HPDE6-E6E7 (cell line): ENCODE measurements around the gene C16orf96.

Experiments used
- DNase-seq: peaks from one replicate; pipeline ENCODE4 v3.0.0; 2011; ENCODE audit warnings: missing footprints; ENCODE audit errors: extremely low spot score

The C16orf96 gene

DNA sequence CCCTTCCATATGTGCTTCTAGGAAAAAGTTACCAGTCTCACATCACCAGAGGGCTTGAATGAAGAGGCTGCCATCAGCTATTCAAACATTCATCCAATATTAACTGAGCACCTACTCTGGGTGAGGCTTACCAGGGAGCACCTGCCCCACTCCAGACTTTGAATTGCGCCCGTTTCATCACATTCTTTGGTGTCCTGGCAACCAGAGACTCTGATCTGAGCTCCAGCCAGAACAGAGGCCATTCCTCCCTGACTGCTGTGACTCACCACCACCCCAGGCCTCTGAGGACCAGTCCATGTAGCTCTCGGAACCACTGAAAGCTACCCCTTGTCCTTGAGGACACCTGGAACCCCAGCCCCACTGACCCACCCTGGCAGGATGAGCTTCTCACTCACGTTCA is at the start of gene C16orf96:
C16orf96 (plus strand) TSS at position 229 of the 400 bp plus-strand sequence; CDS start at position 379, 150 bp downstream.
- no peak for DNase-seq

DNA sequence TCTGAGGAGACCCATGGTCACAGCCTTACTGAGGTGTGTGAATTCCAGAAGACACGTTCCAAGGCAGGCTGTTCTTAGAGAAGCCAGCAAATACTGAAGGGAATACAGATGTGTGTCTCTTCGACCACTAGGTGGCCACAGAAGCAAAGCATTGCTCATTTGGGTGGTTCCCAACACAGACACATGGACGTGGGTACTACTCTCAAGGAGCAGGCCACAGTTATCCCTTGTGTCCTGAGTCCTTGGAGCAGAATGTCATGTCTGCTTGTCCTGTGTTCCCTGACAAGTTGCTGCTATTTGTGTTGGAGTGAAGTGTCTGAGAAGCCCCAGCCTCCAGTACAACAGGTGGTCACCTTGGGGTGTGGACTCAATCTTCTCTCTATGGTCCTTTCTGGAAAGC is 49.7 kb upstream of the C16orf96 start:
- no peak for DNase-seq

GRCh38 chr16:4507588-4508345 is 48.4 kb upstream of the C16orf96 start:
- DNase-seq = no peak

GRCh38 chr16:4508806-4509205 is 47.3 kb upstream of the C16orf96 start:
- DNase-seq = no peak

DNA sequence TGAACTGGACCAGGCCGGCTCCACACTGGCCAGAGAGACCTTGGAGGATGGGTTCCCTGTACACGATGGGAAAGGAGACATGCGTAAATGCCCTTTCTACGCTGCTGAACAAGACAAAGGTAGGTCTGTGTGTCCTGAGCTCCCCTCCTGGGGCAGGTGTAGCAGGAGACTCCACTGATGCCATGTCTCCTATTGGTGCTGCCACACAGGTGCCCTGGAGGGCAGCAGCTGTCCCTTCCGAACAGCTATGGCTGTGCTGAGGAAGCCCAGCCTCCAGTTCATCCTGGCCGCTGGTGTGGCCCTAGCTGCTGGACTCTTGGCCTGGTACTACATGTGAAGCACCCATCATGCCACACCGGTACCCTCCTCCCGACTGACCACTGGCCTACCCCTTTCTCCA is 46.7 kb upstream of the C16orf96 start:
- no peak for DNase-seq

GRCh38 chr16:4510131-4510530 is 46.0 kb upstream of the C16orf96 start:
- no peak for DNase-seq

- no peak for DNase-seq
Measured at GRCh38 chr16:4510747-4511426, 45.3 kb upstream of the C16orf96 start.

GRCh38 chr16:4511441-4512082 is 44.6 kb upstream of the C16orf96 start:
- DNase-seq = peak; percentile 72

DNA sequence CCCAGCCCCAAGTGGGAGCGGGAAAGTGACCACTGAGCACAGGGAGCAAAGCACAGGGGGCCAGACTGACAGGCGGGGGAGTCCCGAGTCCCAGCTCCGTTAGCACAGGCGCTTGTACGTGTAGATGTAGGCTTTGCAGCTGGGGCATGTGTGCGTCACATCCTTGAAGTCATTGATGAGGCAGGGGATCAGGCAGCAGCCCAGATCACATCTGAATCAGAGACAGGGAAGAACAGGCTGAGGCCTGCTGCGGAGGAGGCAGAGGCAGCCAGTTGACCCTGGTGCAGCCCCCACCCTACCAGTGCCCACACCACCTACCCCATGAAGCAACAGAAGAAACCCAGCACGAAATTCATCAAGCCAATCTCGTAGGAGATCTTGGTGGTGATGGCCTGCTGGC is 43.7 kb upstream of the C16orf96 start:
- DNase-seq = no peak

DNA sequence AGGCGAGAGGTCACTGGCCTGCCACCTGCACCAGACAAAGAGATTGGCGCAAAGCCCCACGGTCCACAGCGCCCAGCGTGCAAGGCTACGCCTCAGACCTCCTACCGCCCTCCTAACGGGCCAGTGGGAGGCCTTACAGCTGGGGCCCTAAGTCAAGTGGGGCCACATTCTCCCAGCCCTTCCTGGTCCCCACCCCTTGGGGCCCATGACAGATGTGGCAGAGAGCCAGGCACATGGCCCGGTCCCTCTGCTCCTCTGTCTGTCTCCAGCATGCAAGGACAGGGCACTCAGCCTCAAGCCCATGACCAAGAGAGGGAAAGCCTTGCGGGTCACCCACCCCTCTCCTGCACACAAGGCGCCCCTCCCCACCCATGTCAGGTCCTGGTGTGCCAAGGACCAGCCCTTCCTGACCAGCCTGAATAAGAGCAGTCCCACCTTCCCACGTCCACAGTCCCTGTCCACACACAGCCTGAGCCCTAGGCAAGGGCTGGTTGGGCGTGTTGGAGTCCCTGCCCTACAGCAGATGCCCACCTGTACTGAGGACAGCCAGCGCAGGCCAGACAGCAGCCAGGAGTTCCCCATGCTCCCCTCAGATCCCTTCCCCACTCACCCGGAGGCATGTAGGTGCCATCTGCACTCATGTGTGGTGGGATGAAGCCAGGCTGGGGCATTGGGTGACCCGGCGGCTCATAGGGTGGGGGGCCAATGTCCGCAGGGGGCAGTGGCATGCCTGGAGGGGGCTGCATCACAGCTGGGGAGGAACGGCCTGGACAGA is 42.9 kb upstream of the C16orf96 start:
- DNase-seq = no peak

DNA sequence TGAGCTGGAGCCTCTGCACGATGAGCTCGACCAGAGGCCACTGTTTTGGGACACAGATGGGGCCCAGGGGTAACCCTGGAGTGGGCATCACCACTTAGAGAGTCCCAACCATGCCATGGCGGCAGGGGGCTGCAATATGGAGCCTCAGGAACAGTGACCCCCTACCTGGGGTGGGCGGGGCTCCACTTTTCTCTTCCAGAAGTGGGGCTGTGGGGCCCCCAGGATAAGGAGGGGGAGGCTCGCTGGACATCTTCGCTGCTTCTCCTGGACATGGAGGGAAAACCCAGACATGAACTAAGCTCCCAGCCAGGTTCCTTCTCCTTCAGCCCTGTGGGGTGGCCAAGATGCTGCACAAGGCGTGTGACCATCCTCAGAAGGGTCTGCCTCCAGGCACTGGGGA is 42.3 kb upstream of the C16orf96 start:
- no peak for DNase-seq

GRCh38 chr16:4514606-4515005 is 41.5 kb upstream of the C16orf96 start:
- no peak for DNase-seq

DNA sequence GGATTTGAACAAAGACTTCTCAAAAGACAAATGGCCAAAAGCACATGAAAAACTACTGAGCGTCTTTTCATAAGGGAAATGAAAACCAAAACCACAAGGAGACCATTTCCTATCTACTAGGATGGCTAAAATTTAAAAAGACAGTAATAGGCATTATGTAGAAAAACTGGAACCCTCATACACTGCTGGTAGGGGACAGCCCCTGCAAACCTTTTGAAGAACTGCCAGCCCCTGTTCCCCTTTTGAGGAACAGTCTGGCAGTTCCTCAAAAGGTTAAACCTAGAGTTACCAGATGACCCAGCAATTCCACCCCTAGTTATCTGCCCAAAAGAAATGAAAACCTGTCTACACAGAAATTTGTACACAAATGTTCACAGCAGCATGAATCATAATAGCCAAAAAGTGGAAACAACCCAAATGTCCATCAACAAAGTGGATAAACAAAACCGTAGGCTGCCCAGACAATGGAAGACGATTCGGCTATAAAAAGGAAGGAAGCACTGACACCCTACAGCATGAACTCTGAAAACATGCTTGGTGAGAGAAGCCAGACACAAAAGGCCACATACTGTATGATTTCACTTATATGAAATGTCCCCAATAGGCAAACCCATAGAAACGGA is 40.4 kb upstream of the C16orf96 start:
- no peak for DNase-seq

DNA sequence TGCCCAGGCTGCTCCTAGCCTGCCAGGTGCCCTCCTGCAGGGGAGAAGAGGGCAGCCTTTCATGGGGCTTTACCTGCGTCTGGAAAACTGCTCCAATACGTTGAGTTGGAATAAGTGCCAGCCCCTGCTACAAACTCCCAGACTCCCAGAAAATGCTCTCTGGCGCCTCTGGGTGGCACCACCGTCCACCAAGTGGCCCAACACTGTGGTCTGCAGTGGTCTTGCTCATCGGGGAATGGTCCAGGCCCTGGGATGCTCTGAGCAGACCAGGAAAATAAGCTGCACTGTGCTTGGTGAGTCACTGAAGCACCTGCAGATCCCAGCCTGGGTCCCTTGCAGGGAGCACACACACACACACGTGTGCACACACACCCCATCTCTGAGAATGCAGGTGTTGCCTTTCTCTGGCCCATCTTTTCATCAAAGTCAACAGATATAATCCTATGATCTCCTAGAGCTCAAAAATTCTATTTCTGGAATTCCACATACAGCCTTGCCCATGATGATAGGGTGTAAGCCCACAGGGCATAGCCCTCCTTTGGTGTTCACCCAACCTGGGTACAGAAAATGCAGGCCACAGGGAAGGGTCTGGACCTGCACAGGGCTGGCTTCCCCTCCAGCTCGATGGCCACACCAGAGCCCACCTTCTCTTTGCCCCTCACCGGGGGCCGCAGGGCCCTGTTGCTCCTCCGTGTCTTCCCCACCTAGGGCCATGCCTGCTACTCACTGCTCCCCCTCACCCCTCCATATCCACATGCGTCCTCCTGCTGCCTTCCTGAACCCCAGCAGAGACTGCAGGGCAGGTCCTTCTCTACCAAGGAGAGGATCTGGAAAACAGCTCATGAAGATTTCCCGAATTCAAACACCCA is 38.1 kb upstream of the C16orf96 start:
- DNase-seq = no peak

- DNase-seq = no peak
Measured at GRCh38 chr16:4519274-4520058, 36.7 kb upstream of the C16orf96 start.

DNA sequence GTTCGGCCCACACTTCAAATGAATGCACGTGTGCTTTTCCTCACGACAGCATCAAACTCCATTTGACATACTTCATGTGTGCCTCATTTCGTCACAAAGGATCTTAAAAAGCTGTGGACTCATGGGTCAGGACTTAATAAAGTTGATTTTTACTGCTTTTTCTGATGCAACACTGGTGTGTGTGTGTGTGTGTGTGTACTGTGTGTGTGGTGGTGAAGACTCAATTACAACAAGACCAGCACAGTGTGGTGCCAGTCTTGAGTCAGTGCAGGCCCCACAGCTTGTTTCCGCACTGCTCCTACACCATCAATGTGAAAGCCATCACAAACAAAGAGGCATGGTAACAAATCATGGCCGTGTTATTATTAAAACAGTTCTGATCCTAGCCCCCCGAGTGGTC is 35.2 kb upstream of the C16orf96 start:
- no peak for DNase-seq

GRCh38 chr16:4522051-4522581 is 34.0 kb upstream of the C16orf96 start:
- no peak for DNase-seq

GRCh38 chr16:4523686-4524085 is 32.5 kb upstream of the C16orf96 start:
- DNase-seq = no peak

GRCh38 chr16:4524571-4524970 is 31.6 kb upstream of the C16orf96 start:
- no peak for DNase-seq

DNA sequence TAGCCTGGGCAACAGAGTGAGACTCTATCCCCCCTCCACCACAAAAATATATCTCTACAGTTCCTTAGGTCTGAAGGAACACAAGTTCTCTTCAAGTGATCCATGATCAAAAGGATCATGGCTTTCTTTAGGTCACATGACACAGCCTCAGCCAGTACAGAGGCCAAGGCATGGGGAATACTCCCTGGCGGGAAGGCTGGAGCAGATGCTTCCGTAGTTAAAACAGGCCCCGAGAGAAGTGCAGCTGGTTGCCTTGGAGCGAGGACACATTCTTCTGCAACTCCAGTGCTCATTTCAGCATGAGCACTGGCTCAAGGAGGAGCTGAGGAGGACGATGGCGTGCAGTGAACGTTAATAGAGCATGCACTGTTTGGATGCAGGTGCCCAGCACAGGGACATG is 31.1 kb upstream of the C16orf96 start:
- DNase-seq = no peak
